Hepatocyte (in vitro differentiated cells): ENCODE data around the gene COX14. TPM values are rescaled to one million over a fixed set of nuclear protein-coding genes. Genes with fewer than 3 reads are reported as not detected.
"Not testable (repeated sequence)": the region's sequence is repeated elsewhere in the genome, so short reads cannot be mapped to it uniquely, and the experiment has no call there.

Experiments
- DNase-seq: peaks from one replicate; pipeline ENCODE4 v3.0.0-alpha.2; 2016; ENCODE audit warnings: low spot score
- H2AFZ ChIP-seq: fragments of 200-600 bp; sonication (generic); 2 replicates; pipeline ENCODE4 v1.6.0; 2016; ENCODE audit warnings: antibody characterized with exemption, mild to moderate bottlenecking
- H3K27ac ChIP-seq: fragments of 200-600 bp; sonication (generic); 2 replicates; pipeline ENCODE4 v1.5.1; 2016; ENCODE audit warnings: mild to moderate bottlenecking
- H3K27me3 ChIP-seq: fragments of 200-600 bp; sonication (generic); 2 replicates; pipeline ENCODE4 v1.6.1; 2016
- H3K36me3 ChIP-seq: fragments of 200-600 bp; sonication (generic); replicated peaks from 2 replicates; pipeline ENCODE4 v1.5.1; 2016; ENCODE audit warnings: low read depth; ENCODE audit not compliant: insufficient read depth
- H3K4me1 ChIP-seq: fragments of 200-600 bp; sonication (generic); 2 replicates; pipeline ENCODE4 v1.5.1; 2016; ENCODE audit warnings: mild to moderate bottlenecking, moderate library complexity; ENCODE audit not compliant: insufficient read depth
- H3K4me2 ChIP-seq: fragments of 200-600 bp; sonication (generic); 2 replicates; pipeline ENCODE4 v1.6.0; 2016
- H3K4me3 ChIP-seq: fragments of 200-600 bp; sonication (generic); 2 replicates; pipeline ENCODE4 v1.5.1; 2016; ENCODE audit warnings: mild to moderate bottlenecking
- H3K79me2 ChIP-seq: fragments of 200-600 bp; sonication (generic); 2 replicates; pipeline ENCODE4 v1.6.0; 2017; ENCODE audit warnings: mild to moderate bottlenecking
- H3K9me2 ChIP-seq: fragments of 200-600 bp; sonication (generic); replicated peaks from 2 replicates; pipeline ENCODE4 v1.6.0; 2017; ENCODE audit warnings: mild to moderate bottlenecking; ENCODE audit not compliant: insufficient read depth
- H3K9me3 ChIP-seq: fragments of 200-600 bp; sonication (generic); 2 replicates; pipeline ENCODE4 v1.5.1; 2016; ENCODE audit warnings: low read depth, mild to moderate bottlenecking
- H4K20me1 ChIP-seq: fragments of 200-600 bp; sonication (generic); 2 replicates; pipeline ENCODE4 v1.6.0; 2016; ENCODE audit warnings: mild to moderate bottlenecking; ENCODE audit not compliant: insufficient read depth, poor library complexity, severe bottlenecking
- EZH2 ChIP-seq: fragments of 200-600 bp; sonication (generic); IDR thresholded peaks from 2 replicates; pipeline ENCODE4 v1.6.1; 2016; ENCODE audit warnings: antibody characterized with exemption, mild to moderate bottlenecking, borderline replicate concordance
- EZH2phosphoT487 ChIP-seq: fragments of 200-600 bp; sonication (generic); IDR thresholded peaks from one replicate; pipeline ENCODE4 v1.6.1; 2018; ENCODE audit warnings: antibody characterized with exemption, mild to moderate bottlenecking, low read depth, moderate library complexity; ENCODE audit not compliant: unreplicated experiment, severe bottlenecking
- WGBS: methylation state at CpG from one replicate; pipeline ENCODE4 v1.1.6; 2016; ENCODE audit warnings: low lambda C conversion rate; ENCODE audit errors: missing lambda C conversion rate; 5-methylcytosine and 5-hydroxymethylcytosine counted together
- polyA plus RNA-seq: library from polyadenylated mRNA; unstranded; fragments of >200 nt; fragmentation: Nextera tagmentation; extraction: Ambion mirVana; gene quantifications from 2 replicates; pipeline ENCODE4 v1.2.1, GENCODE V29; 2016
- total RNA-seq: library from RNA; depleted of rRNA; stranded (reverse); fragments of >200 nt; gene quantifications from 2 replicates; pipeline ENCODE4 v1.2.3, GENCODE V29; 2014
- TF ChIP-seq, protein P1 (sequence below): fragments of 200-600 bp; sonication (generic); IDR thresholded peaks from 2 replicates; pipeline ENCODE4 v1.5.1; 2016; ENCODE audit warnings: antibody characterized with exemption, mild to moderate bottlenecking; ENCODE audit not compliant: poor library complexity

The COX14 gene
- total and polyA plus RNA-seq, 2 experiments from 2014 or later, result 61.5 to 186 TPM

DNA sequence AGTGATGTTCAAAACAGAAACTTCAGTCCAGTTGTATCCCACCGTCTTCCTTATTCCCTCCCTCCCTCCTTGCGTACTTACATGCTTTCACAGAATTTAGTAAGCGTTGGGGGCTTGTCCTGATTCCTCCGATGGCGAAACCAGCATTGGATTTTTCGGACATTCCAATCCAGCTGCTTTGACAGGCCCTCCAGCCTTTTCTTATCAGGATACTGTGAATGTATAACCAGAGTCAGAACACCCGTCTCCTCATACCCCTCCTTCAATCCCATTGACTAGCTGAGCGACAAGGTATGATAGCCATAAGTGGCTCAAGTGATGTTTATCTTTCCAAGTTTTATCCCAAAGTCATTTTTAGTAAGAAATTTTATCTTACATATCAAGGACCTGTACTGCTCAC lies 31.0 kb downstream of the COX14 start:
- H3K79me2 ChIP-seq, result peaks cover 43% of the 10 kb centered on the region
- H3K4me3 ChIP-seq, result no peak overlapping the region
- peaks cover 3% of the 10 kb centered on the region for H4K20me1 ChIP-seq
- no peaks in the 10 kb centered on the region for H3K4me1 ChIP-seq
- 55% methylated on average over 8 of the region's 8 CpGs for WGBS
- H3K27me3 ChIP-seq, result no peaks in the 10 kb centered on the region
- no peaks in the 10 kb centered on the region for H3K36me3 ChIP-seq
- DNase-seq, result peak; percentile 18
- H2AFZ ChIP-seq, result no peak overlapping the region
- H3K4me2 ChIP-seq, result peak overlapping the region; percentile 66
- no peaks in the 10 kb centered on the region for H3K9me2 ChIP-seq
- peak overlapping the region; percentile 17 for H3K27ac ChIP-seq
- TF ChIP-seq EZH2 (no peak), EZH2phosphoT487 (no peak)
- TF ChIP-seq, protein P1, sequence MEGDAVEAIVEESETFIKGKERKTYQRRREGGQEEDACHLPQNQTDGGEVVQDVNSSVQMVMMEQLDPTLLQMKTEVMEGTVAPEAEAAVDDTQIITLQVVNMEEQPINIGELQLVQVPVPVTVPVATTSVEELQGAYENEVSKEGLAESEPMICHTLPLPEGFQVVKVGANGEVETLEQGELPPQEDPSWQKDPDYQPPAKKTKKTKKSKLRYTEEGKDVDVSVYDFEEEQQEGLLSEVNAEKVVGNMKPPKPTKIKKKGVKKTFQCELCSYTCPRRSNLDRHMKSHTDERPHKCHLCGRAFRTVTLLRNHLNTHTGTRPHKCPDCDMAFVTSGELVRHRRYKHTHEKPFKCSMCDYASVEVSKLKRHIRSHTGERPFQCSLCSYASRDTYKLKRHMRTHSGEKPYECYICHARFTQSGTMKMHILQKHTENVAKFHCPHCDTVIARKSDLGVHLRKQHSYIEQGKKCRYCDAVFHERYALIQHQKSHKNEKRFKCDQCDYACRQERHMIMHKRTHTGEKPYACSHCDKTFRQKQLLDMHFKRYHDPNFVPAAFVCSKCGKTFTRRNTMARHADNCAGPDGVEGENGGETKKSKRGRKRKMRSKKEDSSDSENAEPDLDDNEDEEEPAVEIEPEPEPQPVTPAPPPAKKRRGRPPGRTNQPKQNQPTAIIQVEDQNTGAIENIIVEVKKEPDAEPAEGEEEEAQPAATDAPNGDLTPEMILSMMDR, result no peak
- no peaks in the 10 kb centered on the region for H3K9me3 ChIP-seq

GRCh38 chr12:50145439-50145838 lies 33.4 kb downstream of the COX14 start:
- Histone ChIP-seq H3K4me3 (no peak overlapping the region), H3K9me2 (no peaks in the 10 kb centered on the region), H3K27ac (no peak overlapping the region), H3K79me2 (peaks cover 62% of the 10 kb centered on the region), H2AFZ (no peak overlapping the region), H4K20me1 (peaks cover 6% of the 10 kb centered on the region), H3K4me1 (no peaks in the 10 kb centered on the region), H3K9me3 (no peaks in the 10 kb centered on the region), H3K27me3 (no peaks in the 10 kb centered on the region), H3K4me2 (no peak overlapping the region), H3K36me3 (no peaks in the 10 kb centered on the region)
- TF ChIP-seq EZH2, result no peak
- TF ChIP-seq, protein P1, result no peak
- no peak for DNase-seq
- 82% methylated on average over 2 of the region's 2 CpGs for WGBS

DNA sequence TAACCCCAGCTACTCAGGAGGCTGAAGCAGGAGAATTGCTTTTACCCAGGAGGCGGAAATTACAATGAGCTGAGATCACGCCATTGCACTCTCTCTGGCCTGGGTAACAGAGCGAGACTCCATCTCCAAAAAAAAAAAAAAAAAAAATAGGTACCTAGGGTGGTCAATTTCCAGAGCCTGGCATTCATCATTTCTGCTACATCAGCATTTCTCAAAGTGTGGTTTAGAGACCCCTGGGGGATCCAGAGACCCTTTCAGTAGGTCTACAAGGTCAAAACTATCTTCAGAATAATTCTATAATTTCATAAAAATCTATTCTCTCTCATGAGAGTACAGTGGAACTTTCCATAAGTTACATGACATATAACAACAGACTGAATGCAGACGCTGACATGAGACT lies 35.2 kb downstream of the COX14 start:
- Histone ChIP-seq H3K79me2 (peaks cover 73% of the 10 kb centered on the region), H3K9me2 (no peaks in the 10 kb centered on the region), H3K4me1 (no peaks in the 10 kb centered on the region), H3K9me3 (no peaks in the 10 kb centered on the region), H3K27ac (no peak overlapping the region), H4K20me1 (peaks cover 14% of the 10 kb centered on the region), H3K4me2 (no peak overlapping the region), H3K27me3 (no peaks in the 10 kb centered on the region), H3K36me3 (no peaks in the 10 kb centered on the region), H2AFZ (no peak overlapping the region), H3K4me3 (no peak overlapping the region)
- DNase-seq, result no peak
- 98% methylated on average over 4 of the region's 4 CpGs for WGBS
- TF ChIP-seq EZH2 (no peak), EZH2phosphoT487 (no peak)
- TF ChIP-seq, protein P1, result no peak

DNA sequence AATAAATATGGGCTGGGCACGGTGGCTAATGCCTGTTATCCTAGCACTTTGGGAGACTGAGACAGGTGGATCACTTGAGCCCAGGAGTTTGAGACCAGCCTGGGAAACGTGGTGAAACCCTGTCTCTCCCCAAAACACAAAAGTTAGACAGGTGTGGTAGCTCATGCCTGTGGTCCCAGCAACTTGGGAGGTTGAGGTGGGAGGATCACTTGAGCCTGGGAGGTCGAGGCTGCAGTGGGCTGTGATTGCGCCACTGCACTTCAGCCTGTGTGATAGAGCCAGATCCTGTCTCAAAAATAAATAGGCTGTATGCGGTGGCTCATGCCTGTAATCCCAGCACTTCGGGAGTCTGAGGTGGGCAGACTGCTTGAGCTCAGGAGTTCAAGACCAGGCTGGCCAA lies 36.0 kb downstream of the COX14 start:
- H3K79me2 ChIP-seq, result peaks cover 80% of the 10 kb centered on the region
- not testable (repeated sequence) for H2AFZ ChIP-seq, DNase-seq, H3K4me3 ChIP-seq, H3K4me1 ChIP-seq, H3K36me3 ChIP-seq, H3K9me2 ChIP-seq, H3K4me2 ChIP-seq, H3K27me3 ChIP-seq, H3K9me3 ChIP-seq, H3K27ac ChIP-seq
- peaks cover 14% of the 10 kb centered on the region for H4K20me1 ChIP-seq
- WGBS, result 95% methylated on average over 6 of the region's 6 CpGs
